ENCODE measurements around the gene INPP5F. TPM values are rescaled to one million over a fixed set of nuclear protein-coding genes. Genes with fewer than 3 reads are reported as not detected.

The INPP5F gene
- total and polyA plus RNA-seq, 4 experiments from 2014 or later = 3.6 to 10.9 (median 8.0) TPM

GRCh38 chr10:119872610-119872859 is 146.7 kb downstream of the INPP5F start, which contains the start of gene MCMBP:
Gene MCMBP, minus strand, starts transcription at chr10:119872843. Its CDS starts 259 bp downstream, at chr10:119872584.
- no peaks in the 10 kb centered on the region for H3K36me3 ChIP-seq (ENCODE audit: insufficient read depth, low read length)
- H3K4me3 ChIP-seq (ENCODE audit: low read length in 2 of 2) = peak within 1 kb of the TSS; percentile 82 to 90
- H3K27me3 ChIP-seq (ENCODE audit: insufficient read depth, low read length) = no peaks in the 10 kb centered on the region
- Mint-ChIP-seq H3K4me3 (peak within 1 kb of the TSS; percentile 90 to 97 (median 93)), H3K36me3 (peaks cover 4 to 8% of the 10 kb centered on the region in 2 donors), H3K27ac (peak within 1 kb of the TSS; percentile 92 to 96 (median 94)), H3K27me3 (no peaks in the 10 kb centered on the region), H3K4me1 (peaks cover 29 to 52% (median 41%) of the 10 kb centered on the region in 4 donors), H3K9me3 (no peaks in the 10 kb centered on the region)
- peaks cover 51% of the 10 kb centered on the region for H3K4me1 ChIP-seq (ENCODE audit: insufficient read depth, low read length)
- H3K9me3 ChIP-seq (ENCODE audit: control insufficient read depth in 1 of 2, low read length in 2 of 2) = no peaks in the 10 kb centered on the region
- intact Hi-C loops (cut with micrococcal nuclease) = loop anchor here (1.0 to 10.0 kb wide), 6 partner anchors 13 to 668 kb away; partner anchors contain the start of genes GRK5, RGS10 and TIAL1
- peak within 1 kb of the TSS; percentile 85 for H3K27ac ChIP-seq (ENCODE audit: low read depth, low read length)
- ChIA-PET CTCF (ENCODE audit: partially characterized antibody) (interaction anchor here (0.9 to 5.0 kb wide), 4 partner anchors 12 to 1178 kb away, joined by 3 to 49 read pairs (median 6); no protein-coding TSS in a partner anchor), POLR2A (ENCODE audit: partially characterized antibody) (interaction anchor here (0.5 to 3.5 kb wide), 20 partner anchors 10 to 1118 kb away, joined by 3 to 109 read pairs (median 6); partner anchors contain the start of genes BAG3, CACUL1, GRK5 and INPP5F)
- DNase-seq = no peak

DNA sequence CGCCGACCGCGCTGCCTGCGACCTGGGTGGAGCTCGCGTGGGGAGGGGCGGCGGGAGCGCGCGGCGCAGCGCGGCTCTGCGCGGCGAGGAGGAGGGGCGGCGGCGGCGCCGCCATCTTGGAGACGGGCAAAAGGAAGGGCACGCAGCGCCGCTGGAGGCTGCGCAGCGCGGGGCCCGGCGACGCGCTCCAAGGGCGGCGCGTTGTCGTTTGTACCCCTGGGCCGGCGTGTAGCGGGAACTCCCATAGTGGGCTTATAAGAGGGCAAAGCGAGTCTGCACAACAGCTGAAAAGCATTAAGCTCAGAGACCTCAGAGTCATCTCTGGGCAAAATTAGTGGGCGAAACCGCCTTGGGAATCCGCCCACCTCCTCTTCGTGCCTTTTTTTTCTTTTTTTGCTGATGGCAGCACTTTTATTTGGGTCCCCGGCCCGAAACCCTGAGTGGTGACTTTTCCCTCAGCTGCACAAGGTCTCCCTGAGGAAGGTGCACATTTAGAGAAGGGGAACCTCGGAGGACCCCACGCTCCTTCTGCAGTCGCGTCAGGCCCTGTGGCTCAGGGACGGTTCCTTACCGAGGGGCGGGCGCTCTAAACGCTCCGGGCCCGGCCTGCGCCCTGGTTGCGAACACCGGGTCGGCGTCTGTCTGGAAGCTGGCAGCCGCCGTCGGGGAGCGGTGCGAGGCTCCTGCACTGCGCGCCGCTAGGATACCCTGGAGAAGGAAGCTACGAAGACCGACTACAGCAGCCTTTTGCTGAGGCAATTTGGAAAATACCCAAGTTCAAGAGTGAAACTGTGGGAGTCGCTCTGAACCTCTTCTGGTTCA is 147.2 kb downstream of the INPP5F start:
- Mint-ChIP-seq H3K4me1 (peaks cover 26 to 46% (median 37%) of the 10 kb centered on the region in 4 donors), H3K36me3 (peaks cover 4 to 8% of the 10 kb centered on the region in 2 donors)
- peak overlapping the region; percentile 76 to 90 for H3K4me3 ChIP-seq (ENCODE audit: low read length in 2 of 2)

DNA sequence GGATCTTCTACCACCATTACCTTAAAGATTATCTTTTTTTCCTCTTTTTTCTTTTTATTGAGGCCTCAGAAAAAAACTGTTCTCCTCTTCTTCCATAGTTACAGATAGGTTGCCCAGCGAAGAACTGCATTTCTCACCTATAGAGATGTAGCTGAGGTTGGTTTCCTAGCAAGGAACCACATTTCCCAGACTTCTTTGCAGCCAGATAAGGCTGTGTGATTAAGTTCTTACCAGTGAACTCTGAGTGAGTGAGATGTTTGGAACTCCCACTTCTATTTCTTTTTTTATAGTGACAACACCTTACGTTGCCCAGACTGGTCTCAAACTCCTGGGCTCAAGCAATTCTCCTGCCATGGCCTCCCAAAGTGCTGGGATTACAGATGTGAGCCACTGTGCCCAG is 152.7 kb downstream of the INPP5F start:
- Histone ChIP-seq H3K27me3 (ENCODE audit: insufficient read depth, low read length) (no peaks in the 10 kb centered on the region), H3K4me3 (ENCODE audit: low read length in 2 of 2) (no peak overlapping the region), H3K9me3 (ENCODE audit: control insufficient read depth in 1 of 2, low read length in 2 of 2) (no peaks in the 10 kb centered on the region), H3K36me3 (ENCODE audit: insufficient read depth, low read length) (no peaks in the 10 kb centered on the region), H3K4me1 (ENCODE audit: insufficient read depth, low read length) (peaks cover 6% of the 10 kb centered on the region), H3K27ac (ENCODE audit: low read depth, low read length) (no peak overlapping the region)
- Mint-ChIP-seq H3K4me3 (no peak overlapping the region), H3K27ac (no peak overlapping the region), H3K9me3 (no peaks in the 10 kb centered on the region), H3K27me3 (no peaks in the 10 kb centered on the region), H3K4me1 (peaks cover 4 to 6% (median 5%) of the 10 kb centered on the region in 4 donors), H3K36me3 (no peaks in the 10 kb centered on the region)
- ChIA-PET CTCF (ENCODE audit: partially characterized antibody) (no interaction called here), POLR2A (ENCODE audit: partially characterized antibody) (no interaction called here)
- no peak for DNase-seq
- intact Hi-C loops (cut with micrococcal nuclease) = loop anchor here (10.0 kb wide), 1 partner anchor 674 kb away; the partner anchor contains the start of gene GRK5

More for the DNA sequence above, 147.2 kb downstream of the INPP5F start:
- ChIA-PET POLR2A (ENCODE audit: partially characterized antibody) (interaction anchor here (0.5 to 3.5 kb wide), 20 partner anchors 10 to 1118 kb away, joined by 3 to 109 read pairs (median 6); partner anchors contain the start of genes BAG3, CACUL1, GRK5 and INPP5F), CTCF (ENCODE audit: partially characterized antibody) (interaction anchor here (0.9 to 5.0 kb wide), 7 partner anchors 13 to 1179 kb away, joined by 3 to 49 read pairs (median 3); no protein-coding TSS in a partner anchor)
- H3K4me3 Mint-ChIP-seq = peak overlapping the region; percentile 86 to 92 (median 89)
- peak overlapping the region; percentile 91 to 96 (median 94) for H3K27ac Mint-ChIP-seq
- no peaks in the 10 kb centered on the region for H3K9me3 Mint-ChIP-seq
- H3K27me3 ChIP-seq (ENCODE audit: insufficient read depth, low read length) = no peaks in the 10 kb centered on the region
- H3K9me3 ChIP-seq (ENCODE audit: control insufficient read depth in 1 of 2, low read length in 2 of 2) = no peaks in the 10 kb centered on the region
- H3K36me3 ChIP-seq (ENCODE audit: insufficient read depth, low read length) = no peaks in the 10 kb centered on the region
- intact Hi-C loops (cut with micrococcal nuclease) = loop anchor here (1.0 to 10.0 kb wide), 7 partner anchors 14 to 668 kb away; partner anchors contain the start of genes GRK5, RGS10, SEC23IP and TIAL1
- peak; percentile 87 to 89 (median 88) for DNase-seq
- H3K27me3 Mint-ChIP-seq = no peaks in the 10 kb centered on the region
- peak overlapping the region; percentile 85 for H3K27ac ChIP-seq (ENCODE audit: low read depth, low read length)
- H3K4me1 ChIP-seq (ENCODE audit: insufficient read depth, low read length) = peaks cover 46% of the 10 kb centered on the region

Other genes with a start within 250 kb of the INPP5F start
- gene RGS10, start 183.3 kb upstream of the INPP5F start, total RNA-seq = 100 to 1,000 TPM; 115 to 122 TPM
- gene RGS10, start 183.3 kb upstream of the INPP5F start, polyA plus RNA-seq = 100 to 1,000 TPM; 153 to 187 TPM
- 100 to 1,000 TPM; 201 to 212 TPM for gene TIAL1, start 129.1 kb upstream of the INPP5F start, total RNA-seq
- 10 to 100 TPM in 1 of 2 donors, 1 to 10 TPM in 1; 8.8 to 12.0 TPM for gene TIAL1, start 129.1 kb upstream of the INPP5F start, polyA plus RNA-seq
- gene BAG3, start 74.7 kb upstream of the INPP5F start, total RNA-seq = 10 to 100 TPM; 20.8 to 21.6 TPM
- 10 to 100 TPM in 1 of 2 donors, 1 to 10 TPM in 1; 8.5 to 27.3 TPM for gene BAG3, start 74.7 kb upstream of the INPP5F start, polyA plus RNA-seq
- 10 to 100 TPM; 54.8 to 56.2 TPM for gene MCMBP, start 146.8 kb downstream of the INPP5F start, total RNA-seq
- gene MCMBP, start 146.8 kb downstream of the INPP5F start, polyA plus RNA-seq = 10 to 100 TPM; 68.0 to 70.5 TPM
- 10 to 100 TPM; 68.7 to 70.0 TPM for gene SEC23IP, start 166.7 kb downstream of the INPP5F start, total RNA-seq
- 10 to 100 TPM; 51.6 to 58.9 TPM for gene SEC23IP, start 166.7 kb downstream of the INPP5F start, polyA plus RNA-seq